Stimulated activated CD8-positive, alpha-beta memory T cell treated with anti-CD3 and anti-CD28 coated beads, Interleukin-15, amount 100 ng/mL, for 1 hour (primary cell): Measurements from ENCODE around the gene ZMYND11.

Experiments used
- DNase-seq: peaks from one replicate; pipeline ENCODE4 v3.0.0-alpha.2; 2020; ENCODE audit warnings: low read depth

Gene ZMYND11

GRCh38 chr10:200405-200804 is 65.2 kb downstream of the ZMYND11 start:
- no peak for DNase-seq

DNA sequence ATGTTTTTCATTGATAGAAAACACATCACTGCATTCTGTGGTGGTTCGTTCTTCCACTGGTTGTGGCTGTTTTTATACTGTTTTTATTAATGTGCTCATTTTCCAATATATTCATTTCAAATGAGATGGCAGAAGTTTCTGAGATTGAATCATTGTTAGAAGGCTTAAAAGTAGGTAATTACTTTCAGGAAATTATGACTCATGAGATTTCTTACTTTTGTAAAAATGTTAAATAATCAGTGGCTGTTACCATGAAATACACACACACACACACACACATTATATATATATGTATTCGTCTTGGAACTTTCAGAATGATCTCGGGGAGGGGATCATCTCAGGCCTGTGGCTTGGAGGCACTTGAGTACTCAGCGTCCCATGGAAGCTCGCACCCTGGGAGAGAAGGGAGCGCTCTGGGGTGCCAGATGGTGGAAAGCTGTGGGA is 66.1 kb downstream of the ZMYND11 start:
- no peak for DNase-seq

DNA sequence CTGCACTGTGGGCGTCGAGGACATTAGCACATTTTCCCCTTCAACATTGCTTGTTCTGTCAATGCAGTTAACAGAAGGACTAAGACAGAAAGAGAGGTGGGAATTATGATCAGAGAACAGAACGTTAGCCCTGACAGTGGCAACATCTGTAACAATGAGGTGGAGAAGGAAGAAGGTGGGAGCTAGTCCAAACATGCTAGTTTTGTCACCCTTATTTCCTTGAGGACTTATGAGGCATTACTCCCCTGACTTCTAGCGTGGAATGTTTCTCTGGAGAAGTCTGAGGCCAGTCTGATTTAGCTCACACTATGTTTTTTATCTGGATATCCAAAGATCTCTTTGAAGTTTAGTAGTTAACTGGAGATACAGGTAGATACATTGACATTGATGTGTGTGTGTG is 73.4 kb downstream of the ZMYND11 start:
- DNase-seq: no peak

DNA sequence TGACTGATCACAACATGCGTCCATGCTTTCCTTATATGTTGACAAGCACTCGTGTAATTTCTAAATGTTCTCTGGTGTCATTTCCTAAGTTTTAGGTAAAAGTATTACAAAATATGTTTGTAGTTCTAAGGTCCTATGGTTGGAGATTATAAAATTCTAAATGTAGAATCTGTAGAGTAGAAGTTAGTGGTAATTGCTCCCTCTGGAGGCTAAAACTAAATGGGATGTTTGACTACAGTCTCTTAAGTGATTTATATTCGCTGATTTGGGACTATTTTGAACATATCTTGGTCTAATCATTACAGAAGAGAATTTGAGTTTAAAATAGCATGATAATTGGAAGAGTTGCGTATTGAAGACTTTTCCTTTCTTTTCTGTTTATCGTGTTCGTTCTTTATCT is 74.1 kb downstream of the ZMYND11 start:
- DNase-seq: no peak

DNA sequence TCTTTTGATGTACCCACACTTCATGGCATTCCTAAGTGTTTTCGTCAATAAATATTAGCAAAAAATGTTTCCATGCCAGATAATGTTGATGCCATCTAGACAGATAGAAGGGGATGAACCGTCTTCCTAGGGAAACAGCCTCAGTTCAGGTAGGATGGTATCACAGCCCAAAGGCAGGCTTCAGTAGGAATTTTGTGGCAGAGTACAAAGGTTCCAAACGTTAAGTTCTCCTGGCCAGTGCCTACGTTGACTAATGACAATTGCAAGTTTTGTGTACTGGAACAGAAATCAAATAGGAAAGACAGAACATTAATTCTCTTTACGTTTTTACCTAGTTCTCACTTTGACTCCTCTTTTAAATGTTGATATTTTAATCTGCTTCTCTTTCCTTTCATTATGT is 75.0 kb downstream of the ZMYND11 start:
- DNase-seq: no peak

DNA sequence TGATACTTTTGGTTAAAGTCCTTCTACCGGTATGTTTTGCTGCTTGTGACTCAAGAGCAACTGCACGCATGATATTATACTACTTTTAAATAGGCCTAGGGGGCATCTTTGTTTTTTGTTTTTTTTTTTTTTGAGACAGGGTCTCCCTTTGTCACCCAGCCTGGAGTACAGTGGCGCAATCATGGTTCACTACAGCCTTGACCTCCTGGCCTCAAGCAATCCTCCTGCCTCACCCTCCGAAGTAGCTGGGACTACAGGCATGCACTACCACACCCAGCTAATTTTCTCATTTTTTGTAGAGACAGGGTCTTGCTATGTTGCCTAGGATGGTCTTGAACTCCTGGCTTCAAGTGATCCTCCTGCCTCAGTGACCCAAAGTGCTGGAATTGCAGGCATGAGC is 80.2 kb downstream of the ZMYND11 start:
- DNase-seq: no peak

GRCh38 chr10:218798-219197 is 83.5 kb downstream of the ZMYND11 start:
- no peak for DNase-seq

DNA sequence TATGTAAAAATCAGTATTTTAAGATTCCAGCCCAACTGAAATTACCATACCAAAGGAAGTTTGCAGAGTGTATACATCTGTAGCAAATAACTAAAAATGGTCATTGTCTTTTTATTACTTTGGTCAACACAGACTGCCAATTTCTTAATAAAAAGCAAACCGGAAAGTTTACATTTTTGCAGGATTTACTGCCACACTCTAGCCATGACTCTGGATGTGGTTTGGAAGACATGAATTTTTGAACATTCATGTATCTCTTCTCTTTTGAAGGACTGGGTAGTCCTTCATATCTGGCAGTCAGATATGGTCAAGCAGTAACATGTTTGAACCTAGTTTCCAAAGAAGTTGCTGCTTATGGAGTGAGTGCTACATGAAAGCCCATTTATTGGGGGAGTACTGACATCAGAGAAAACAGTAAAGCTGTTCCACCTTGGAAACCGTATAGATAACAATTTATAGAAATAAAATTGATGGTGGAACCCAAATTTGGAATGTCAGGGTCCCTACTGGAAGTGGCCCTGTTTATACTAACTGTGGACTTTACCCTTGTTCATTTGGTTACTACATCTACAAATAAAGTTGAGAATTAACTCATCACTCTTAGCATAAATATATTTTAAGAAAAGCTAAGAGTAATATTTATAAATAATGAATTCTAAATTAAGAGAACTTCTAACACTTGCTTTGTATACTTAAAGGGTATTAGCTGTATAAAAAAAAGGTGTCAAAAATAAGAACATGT is 84.6 kb downstream of the ZMYND11 start:
- no peak for DNase-seq

DNA sequence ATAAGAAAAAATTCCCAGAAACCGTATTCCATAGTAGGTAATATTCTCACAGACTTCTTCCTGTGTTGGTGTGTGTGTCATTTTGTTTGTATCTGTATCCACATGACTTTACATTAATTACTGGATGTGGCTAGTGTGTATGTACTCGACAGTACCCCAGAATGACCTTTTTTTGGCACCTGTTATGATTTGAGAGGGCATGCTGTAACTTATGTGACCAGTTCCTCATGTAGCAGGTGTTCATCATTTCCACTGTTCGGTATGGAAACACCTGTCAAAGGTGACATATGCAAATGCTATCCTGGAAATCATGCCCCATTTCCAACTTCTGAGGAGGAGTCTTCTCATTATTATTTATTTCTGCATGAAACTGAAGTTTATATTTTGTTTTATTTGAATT is 89.3 kb downstream of the ZMYND11 start:
- no peak for DNase-seq

GRCh38 chr10:226018-226417 is 90.8 kb downstream of the ZMYND11 start:
- DNase-seq: no peak

DNA sequence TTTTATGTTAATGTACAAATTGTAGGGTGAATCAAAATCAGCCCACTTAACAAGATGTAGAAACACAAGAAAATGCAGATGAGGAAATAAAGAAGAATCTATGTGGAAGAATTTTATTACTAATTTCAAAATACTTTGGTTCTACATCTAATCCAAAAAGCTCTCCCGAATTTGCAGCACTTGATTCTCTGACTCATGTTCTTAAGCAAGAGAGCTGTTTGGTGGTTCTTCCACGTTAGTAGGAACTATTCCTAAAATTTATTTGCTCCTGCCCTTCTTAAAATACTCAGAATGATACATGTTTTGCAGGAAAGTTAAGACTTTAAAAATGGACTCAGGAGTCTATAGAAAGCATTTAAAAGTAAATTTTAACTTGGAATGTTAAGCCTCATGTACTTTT is 91.8 kb downstream of the ZMYND11 start:
- DNase-seq: no peak

- DNase-seq: no peak
These were observed 93.1 kb downstream of the ZMYND11 start for GRCh38 chr10:228366-228765.

DNA sequence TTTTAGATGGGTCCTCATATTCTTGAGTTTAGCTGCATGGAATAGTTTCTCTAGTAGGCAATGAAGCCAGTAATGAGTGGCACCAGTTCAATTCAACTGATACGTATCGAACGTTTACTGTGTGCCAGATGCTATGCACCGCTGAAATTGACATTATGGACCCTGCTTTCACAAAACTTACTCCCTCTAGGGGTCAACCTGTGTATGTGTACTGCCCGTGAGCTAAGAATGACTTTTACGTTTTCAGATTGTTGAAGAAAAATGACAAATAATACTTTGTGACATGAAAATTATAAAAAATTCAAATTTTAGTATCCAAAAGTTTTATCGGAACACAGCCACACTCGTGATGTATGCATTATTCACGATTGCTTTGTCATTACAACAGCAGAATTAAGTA is 95.5 kb downstream of the ZMYND11 start:
- no peak for DNase-seq

- no peak for DNase-seq
These were observed 96.8 kb downstream of the ZMYND11 start for GRCh38 chr10:232061-232460.

DNA sequence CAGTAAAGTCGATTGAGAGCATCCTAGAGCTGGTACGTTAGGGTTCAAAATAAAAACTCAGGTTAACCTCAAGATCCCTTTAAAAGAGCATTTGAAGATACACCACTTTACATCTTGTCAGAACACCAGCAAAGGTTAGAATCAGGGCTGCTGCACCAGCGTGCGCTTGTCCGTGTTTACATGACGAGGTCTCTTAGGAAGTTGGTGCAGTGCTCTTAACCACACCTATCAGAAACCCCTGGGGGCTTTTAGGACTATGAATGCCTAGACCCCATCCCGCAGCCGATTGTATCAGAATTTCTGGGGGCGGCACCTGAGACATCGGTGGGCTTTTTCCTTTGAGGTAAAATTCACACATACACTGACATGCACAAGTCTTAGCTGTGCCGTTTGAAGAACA is 97.6 kb downstream of the ZMYND11 start:
- DNase-seq: no peak

GRCh38 chr10:234708-235406 is 99.6 kb downstream of the ZMYND11 start:
- no peak for DNase-seq

DNA sequence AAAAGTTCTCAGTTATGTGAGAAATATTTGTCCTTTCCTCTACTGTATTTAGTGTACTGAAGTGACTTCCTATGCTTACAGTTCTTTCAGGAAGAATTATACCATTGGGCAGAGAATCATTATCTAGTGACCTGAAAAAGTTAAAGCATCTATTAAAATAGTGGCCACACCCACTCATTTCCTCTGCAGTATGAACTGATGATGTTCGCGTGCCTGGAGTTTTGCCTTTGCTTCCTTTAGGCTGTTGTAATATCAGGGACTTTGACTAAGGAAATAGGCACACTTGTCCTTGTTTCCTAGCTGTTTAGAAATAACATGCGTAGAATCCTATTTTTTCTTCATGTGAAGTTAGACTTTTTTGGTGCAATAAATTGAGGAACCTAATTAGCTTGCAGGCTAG is 100.7 kb downstream of the ZMYND11 start:
- DNase-seq: no peak

DNA sequence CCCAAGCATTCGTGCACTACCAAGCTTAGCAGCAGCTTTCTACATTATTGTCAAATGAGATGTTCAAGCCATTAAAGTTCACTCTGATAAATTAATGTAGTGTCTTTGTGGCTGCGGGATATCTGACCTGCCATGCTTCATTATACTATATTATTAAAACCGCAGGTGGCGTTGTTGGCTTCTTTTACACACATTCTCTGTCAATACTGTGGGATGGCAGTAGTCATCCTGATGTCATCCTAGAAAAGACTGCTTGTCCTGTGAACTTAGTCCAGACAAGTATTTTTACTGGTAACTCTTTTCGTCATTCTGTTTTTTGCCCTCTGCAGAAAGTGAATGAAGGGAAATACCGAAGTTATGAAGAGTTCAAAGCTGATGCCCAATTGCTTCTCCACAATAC is 103.9 kb downstream of the ZMYND11 start:
- no peak for DNase-seq

- no peak for DNase-seq
These were observed 106.2 kb downstream of the ZMYND11 start for GRCh38 chr10:241451-241850.

- DNase-seq: no peak
These were observed 106.8 kb downstream of the ZMYND11 start for GRCh38 chr10:241966-242643.

GRCh38 chr10:244227-244626 is 109.0 kb downstream of the ZMYND11 start:
- DNase-seq: no peak

- no peak for DNase-seq
These were observed 111.2 kb downstream of the ZMYND11 start for GRCh38 chr10:246431-246830.

- DNase-seq: no peak
These were observed 112.2 kb downstream of the ZMYND11 start for GRCh38 chr10:247480-247879.
